ENCODE results near the gene BANF2.

The BANF2 gene

GRCh38 chr20:17664025-17664633 lies 35.6 kb upstream of the BANF2 start:
- peak; percentile 18 for DNase-seq

- DNase-seq: no peak
Observed at GRCh38 chr20:17665756-17666155, 34.0 kb upstream of the BANF2 start.

GRCh38 chr20:17666481-17666880 lies 33.3 kb upstream of the BANF2 start:
- DNase-seq: no peak

GRCh38 chr20:17667445-17667844 lies 32.3 kb upstream of the BANF2 start:
- no peak for DNase-seq

GRCh38 chr20:17668432-17668831 lies 31.3 kb upstream of the BANF2 start:
- DNase-seq: no peak

GRCh38 chr20:17669306-17669931 lies 30.3 kb upstream of the BANF2 start:
- no peak for DNase-seq

GRCh38 chr20:17671011-17671410 lies 28.8 kb upstream of the BANF2 start:
- DNase-seq: no peak

- DNase-seq: no peak
Observed at GRCh38 chr20:17671565-17671964, 28.2 kb upstream of the BANF2 start.

- DNase-seq: no peak
Observed at GRCh38 chr20:17673084-17673483, 26.7 kb upstream of the BANF2 start.

GRCh38 chr20:17674722-17675518 lies 24.8 kb upstream of the BANF2 start:
- DNase-seq: no peak

- DNase-seq: no peak
Observed at GRCh38 chr20:17675519-17676377, 24.0 kb upstream of the BANF2 start.

GRCh38 chr20:17676378-17676759 lies 23.4 kb upstream of the BANF2 start:
- no peak for DNase-seq

GRCh38 chr20:17676942-17677341 lies 22.8 kb upstream of the BANF2 start:
- no peak for DNase-seq

GRCh38 chr20:17678295-17678694 lies 21.5 kb upstream of the BANF2 start:
- no peak for DNase-seq

- no peak for DNase-seq
Observed at GRCh38 chr20:17678886-17679285, 20.9 kb upstream of the BANF2 start.

GRCh38 chr20:17679941-17680835 lies 19.6 kb upstream of the BANF2 start:
- DNase-seq: no peak

- DNase-seq: peak; percentile 79
Observed at GRCh38 chr20:17680836-17681725, 18.7 kb upstream of the BANF2 start.

- DNase-seq: no peak
Observed at GRCh38 chr20:17681726-17682102, 18.1 kb upstream of the BANF2 start.

- peak; percentile 97 for DNase-seq
Observed at GRCh38 chr20:17682103-17682888, 17.5 kb upstream of the BANF2 start, which contains the start of gene RRBP1. TSS of gene RRBP1 (minus strand) at chr20:17682242. CDS start at chr20:17660507, 21,735 bp downstream.

- DNase-seq: no peak
Observed at GRCh38 chr20:17682889-17683198, 16.9 kb upstream of the BANF2 start.
